HEK293T (cell line): ENCODE measurements around the gene ZHX3.

Experiments used
- SP1 ChIP-seq: fragments of 450-650 bp; IDR thresholded peaks from 2 replicates; pipeline ENCODE4 v1.6.1; 2017
- TARDBP ChIP-seq: fragments of 450-650 bp; IDR thresholded peaks from 2 replicates; pipeline ENCODE4 v1.6.1; 2016

DNA sequence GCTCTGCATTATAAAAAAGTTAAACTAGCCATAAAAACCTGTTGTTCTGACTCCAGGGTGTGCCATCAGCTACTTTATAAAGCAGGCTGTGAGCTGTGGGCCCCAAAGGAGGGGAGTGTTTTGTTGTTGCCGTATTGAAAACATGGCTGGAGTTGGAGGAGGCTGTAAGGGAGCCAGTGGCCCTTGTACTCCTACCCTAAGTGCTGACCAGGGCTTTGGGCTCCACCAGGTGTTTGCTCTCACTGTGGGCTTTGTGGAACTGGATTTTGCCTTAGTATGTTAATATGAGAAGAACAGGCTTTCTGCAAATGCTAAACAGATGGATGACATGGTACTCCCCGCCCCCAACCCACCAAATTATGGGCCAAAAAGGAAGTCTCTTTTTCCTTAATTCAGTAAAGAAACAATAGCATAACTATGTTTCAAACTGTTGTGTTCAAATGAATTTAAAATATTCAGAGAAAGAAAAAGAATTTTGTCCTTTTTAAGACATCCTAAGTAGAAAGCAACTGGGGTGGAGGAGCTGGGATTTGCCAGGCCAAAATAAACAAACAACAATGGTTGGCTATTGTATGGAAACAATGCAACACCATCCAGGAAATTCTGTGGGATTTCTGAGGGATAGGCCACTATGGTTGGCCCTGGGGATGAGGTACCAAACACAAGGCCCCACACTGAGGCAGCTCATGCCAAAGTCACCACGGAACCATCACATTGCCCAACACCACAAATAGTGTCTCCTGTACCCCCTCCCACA is 116.9 kb downstream of the ZHX3 start:
- no peak for TF ChIP-seq TARDBP
- no peak for TF ChIP-seq SP1
